SK-N-MC (cell line): ENCODE results near the gene OR52E2.

Source experiments
- EZH2 ChIP-seq: fragments of 200-600 bp; sonication (generic); IDR thresholded peaks from one replicate; pipeline ENCODE4 v1.6.1; 2017; ENCODE audit warnings: antibody characterized with exemption
- POLR2AphosphoS5 ChIP-seq: IDR thresholded peaks from 2 replicates; pipeline ENCODE4 v1.6.1; 2012; ENCODE audit warnings: mild to moderate bottlenecking, low read depth, low read length, borderline replicate concordance

DNA sequence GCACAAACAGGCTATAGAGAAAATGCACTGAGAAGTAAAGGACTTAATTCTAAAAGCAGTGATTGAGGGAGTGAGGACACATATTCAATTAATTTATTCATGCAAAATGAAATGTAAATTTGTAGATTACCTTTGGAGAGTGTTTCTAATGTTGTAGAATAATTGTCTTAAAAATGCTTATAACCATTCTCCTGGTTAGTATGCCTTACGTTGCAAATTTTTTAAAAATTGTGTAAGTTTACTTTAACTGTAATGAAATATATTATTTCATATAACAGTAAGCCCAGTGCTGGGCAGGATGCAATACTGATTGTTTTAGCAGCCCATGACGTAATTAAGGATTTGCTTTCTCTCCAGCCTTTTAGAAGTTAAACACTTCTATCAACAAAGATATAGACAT is 36.6 kb upstream of the OR52E2 start:
- TF ChIP-seq POLR2AphosphoS5 (no peak), EZH2 (no peak)
